Endothelial cell of umbilical vein (primary cell): ENCODE results near the gene RPS24. TPM values are rescaled to one million over a fixed set of nuclear protein-coding genes. Genes with fewer than 3 reads are reported as not detected.
"Not testable (repeated sequence)": the region's sequence is repeated elsewhere in the genome, so short reads cannot be mapped to it uniquely, and the experiment has no call there.

Experiments used
- BruUV-seq: library from RNA; stranded (reverse); fragments of 400-500 nt; replicated peaks from 2 replicates; lab custom pipeline; 2021; lab: Mats Ljungman, UMichigan
- CTCF ChIA-PET: fragments of 300-600, 350-600 bp; sonication (Branson Sonifier 250); formaldehyde crosslinking; loops from one replicate; lab custom pipeline; 2021; ENCODE audit warnings: antibody characterized with exemption, inconsistent platforms; lab: Charles Lee
- POLR2A ChIA-PET: fragments of 300-600, 350-600 bp; sonication (Branson Sonifier 250); formaldehyde crosslinking; loops from one replicate; lab custom pipeline; 2021; ENCODE audit warnings: antibody characterized with exemption, inconsistent platforms; lab: Charles Lee
- DNase-seq: peaks from one replicate; pipeline ENCODE4 v3.0.0-alpha.2; 2011; ENCODE audit warnings: low read depth, low spot score
- FAIRE-seq: peaks from 2 replicates; lab custom pipeline; 2011; peaks lifted over from hg19 to GRCh38; lab: Jason Lieb, UNC
- H2AFZ ChIP-seq: 2 replicates; pipeline ENCODE4 v1.6.0; 2012; ENCODE audit warnings: low read depth, low read length, control low read depth, inconsistent platforms
- H3K27ac ChIP-seq: 2 replicates; pipeline ENCODE4 v1.5.1; 2011; ENCODE audit warnings: low read depth, mild to moderate bottlenecking, control low read depth, low read length, moderate library complexity; ENCODE audit not compliant: insufficient read depth
- H3K27me3 ChIP-seq, 2 experiments: 2 replicates each; pipeline versions ENCODE4 v1.6.0 to v1.6.1; 2011; ENCODE audit warnings: low read length in 2 of 2, mixed read lengths in 1 of 2; ENCODE audit not compliant: control insufficient read depth in 2 of 2, insufficient read depth in 2 of 2
- H3K36me3 ChIP-seq, 2 experiments: 2 replicates in 1 of 2; 3 replicates in 1 of 2; pipeline ENCODE4 v1.5.1; 2011; ENCODE audit warnings: low read length in 2 of 2, mild to moderate bottlenecking in 1 of 2, moderate library complexity in 1 of 2; ENCODE audit not compliant: control insufficient read depth in 2 of 2, insufficient read depth in 2 of 2; ENCODE audit errors: extremely low read depth in 1 of 2
- H3K4me1 ChIP-seq: 3 replicates; pipeline ENCODE4 v1.5.1; 2011; ENCODE audit warnings: mild to moderate bottlenecking, low read length; ENCODE audit not compliant: control insufficient read depth, insufficient read depth; ENCODE audit errors: extremely low read depth
- H3K4me2 ChIP-seq: 2 replicates; pipeline ENCODE4 v1.6.1; 2011; ENCODE audit warnings: low read length, control low read depth, mixed read lengths; ENCODE audit not compliant: insufficient read depth
- H3K4me3 ChIP-seq, 3 experiments: fragments of 200-600 bp in 1 of 3; sonication (generic), shearing (Covaris generic) in 1 of 3; replicated peaks in 1 of 3; 2 replicates each; pipeline ENCODE4 v1.5.1; 2011 to 2016; ENCODE audit warnings: control low read depth in 3 of 3, low read length in 3 of 3, mild to moderate bottlenecking in 2 of 3, inconsistent platforms in 1 of 3, low read depth in 1 of 3, moderate library complexity in 1 of 3; ENCODE audit not compliant: insufficient read depth in 1 of 3
- H3K79me2 ChIP-seq: 2 replicates; pipeline ENCODE4 v1.6.0; 2012; ENCODE audit warnings: low read length, inconsistent platforms; ENCODE audit not compliant: control insufficient read depth, insufficient read depth
- H3K9ac ChIP-seq: replicated peaks from 2 replicates; pipeline ENCODE3; 2011; ENCODE audit warnings: low read length, control low read depth; ENCODE audit not compliant: insufficient read depth; ENCODE audit errors: extremely low read depth
- H3K9me1 ChIP-seq: replicated peaks from 3 replicates; pipeline ENCODE4 v1.6.0; 2011; ENCODE audit warnings: mild to moderate bottlenecking, low read length; ENCODE audit not compliant: control insufficient read depth, insufficient read depth; ENCODE audit errors: extremely low read depth
- H3K9me3 ChIP-seq: replicated peaks from 2 replicates; pipeline ENCODE4 v1.5.1; 2012; ENCODE audit warnings: low read length, inconsistent platforms; ENCODE audit not compliant: control insufficient read depth, insufficient read depth
- H4K20me1 ChIP-seq: replicated peaks from 2 replicates; pipeline ENCODE3; 2011; ENCODE audit warnings: mild to moderate bottlenecking, low read length; ENCODE audit not compliant: control insufficient read depth, insufficient read depth; ENCODE audit errors: extremely low read depth
- FOS ChIP-seq: IDR thresholded peaks from 2 replicates; pipeline ENCODE4 v1.6.1; 2011; ENCODE audit warnings: mild to moderate bottlenecking, low read length, moderate library complexity, borderline replicate concordance; ENCODE audit not compliant: insufficient read depth
- GATA2 ChIP-seq: IDR thresholded peaks from 2 replicates; pipeline ENCODE4 v1.7.0; 2011; ENCODE audit warnings: low read depth, mild to moderate bottlenecking, moderate library complexity, mixed read lengths, low read length; ENCODE audit not compliant: insufficient read length, insufficient read depth
- JUN ChIP-seq: IDR thresholded peaks from 2 replicates; pipeline ENCODE4 v1.6.1; 2011; ENCODE audit warnings: borderline replicate concordance, low read depth; ENCODE audit not compliant: insufficient read length, insufficient read depth
- MYC ChIP-seq: IDR thresholded peaks from one replicate; pipeline ENCODE4 v1.6.1; 2011; ENCODE audit warnings: mild to moderate bottlenecking, low read depth, low read length
- POLR2AphosphoS5 ChIP-seq: IDR thresholded peaks from 2 replicates; pipeline ENCODE4 v1.6.1; 2012; ENCODE audit warnings: low read depth, mild to moderate bottlenecking, control low read depth, low read length, moderate library complexity; ENCODE audit not compliant: insufficient read depth
- dilution Hi-C: fragments of 300-500 bp; cut with MboI; formaldehyde crosslinking; loops from one replicate; pipeline ENCODE4 v1.15.0; 2019; ENCODE audit warnings: low sequenced_read_pairs; ENCODE audit not compliant: extremely low pct_ligation_motif_present
- intact Hi-C: fragments of 100-400 bp; cut with micrococcal nuclease; formaldehyde crosslinking; loops from one replicate; pipeline ENCODE4 v1.10.0; 2022
- polyA plus RNA-seq, 4 experiments: library from polyadenylated mRNA; depleted of rRNA in 3 of 4; stranded (reverse) in 3 of 4; unstranded in 1 of 4; fragments of >200 nt; gene quantifications; 2 replicates each; pipeline versions ENCODE4 v1.2.1 to v1.2.3, GENCODE V29; 2011 to 2012; ENCODE audit warnings: missing spikeins in 1 of 4
- total RNA-seq: library from RNA; stranded (reverse); gene quantifications from 2 replicates; pipeline ENCODE4 v1.2.3, GENCODE V29; 2021
- TF ChIP-seq, protein P1 (sequence below), 2 donors: IDR thresholded peaks; 1 replicate in 1 of 2; 2 replicates in 1 of 2; pipeline ENCODE4 v1.5.1; 2011; ENCODE audit warnings: low read length in 2 of 2, mild to moderate bottlenecking in 2 of 2, moderate library complexity in 2 of 2, control low read depth in 1 of 2, inconsistent platforms in 1 of 2, low read depth in 1 of 2; ENCODE audit not compliant: insufficient read depth in 1 of 2; ENCODE audit errors: extremely low read depth in 1 of 2

RPS24 gene
- total and polyA plus RNA-seq, 2 donors (not counting 3 experiments of a cell fraction or from before 2014, with no cell fraction given) = 1,446 to 2,326 TPM

DNA sequence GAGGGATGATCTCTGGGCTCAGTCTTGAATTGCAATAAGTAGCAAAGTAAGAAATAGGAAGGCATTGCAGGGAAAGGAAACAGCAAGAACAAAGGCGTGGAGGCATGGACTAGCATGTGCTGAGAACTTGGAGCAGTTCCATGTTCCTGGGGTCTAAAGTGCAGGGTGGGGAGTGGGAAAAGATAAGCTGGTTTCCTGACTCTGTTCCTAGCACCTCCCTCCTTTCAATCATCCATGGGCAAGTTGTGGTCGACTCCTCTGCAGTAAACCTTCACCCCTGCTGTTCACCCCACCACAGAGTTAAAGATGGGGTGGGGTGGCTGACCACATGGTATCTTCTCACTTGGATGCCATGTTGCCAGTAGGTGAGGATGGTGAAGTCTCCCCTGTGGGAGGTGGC lies 29.6 kb downstream of the RPS24 start:
- ChIA-PET POLR2A (interaction anchor here (0.6 kb wide), 1 partner anchor 27 kb away, joined by 3 read pairs; no protein-coding TSS in a partner anchor), CTCF (no interaction called here)
- Histone ChIP-seq H3K9me3 (no peaks in the 10 kb centered on the region), H3K36me3 (no peaks in the 10 kb centered on the region), H3K27ac (no peak overlapping the region), H3K4me2 (no peak overlapping the region), H4K20me1 (no peaks in the 10 kb centered on the region), H3K4me3 (no peak overlapping the region), H3K79me2 (no peaks in the 10 kb centered on the region), H3K4me1 (no peaks in the 10 kb centered on the region), H2AFZ (no peak overlapping the region), H3K9ac (no peak overlapping the region), H3K9me1 (no peaks in the 10 kb centered on the region), H3K27me3 (no peaks in the 10 kb centered on the region)
- FAIRE-seq = no peak
- dilution Hi-C loops = no loop called here
- no peak for TF ChIP-seq JUN
- TF ChIP-seq FOS = no peak
- no peak for TF ChIP-seq GATA2
- TF ChIP-seq, protein P1, sequence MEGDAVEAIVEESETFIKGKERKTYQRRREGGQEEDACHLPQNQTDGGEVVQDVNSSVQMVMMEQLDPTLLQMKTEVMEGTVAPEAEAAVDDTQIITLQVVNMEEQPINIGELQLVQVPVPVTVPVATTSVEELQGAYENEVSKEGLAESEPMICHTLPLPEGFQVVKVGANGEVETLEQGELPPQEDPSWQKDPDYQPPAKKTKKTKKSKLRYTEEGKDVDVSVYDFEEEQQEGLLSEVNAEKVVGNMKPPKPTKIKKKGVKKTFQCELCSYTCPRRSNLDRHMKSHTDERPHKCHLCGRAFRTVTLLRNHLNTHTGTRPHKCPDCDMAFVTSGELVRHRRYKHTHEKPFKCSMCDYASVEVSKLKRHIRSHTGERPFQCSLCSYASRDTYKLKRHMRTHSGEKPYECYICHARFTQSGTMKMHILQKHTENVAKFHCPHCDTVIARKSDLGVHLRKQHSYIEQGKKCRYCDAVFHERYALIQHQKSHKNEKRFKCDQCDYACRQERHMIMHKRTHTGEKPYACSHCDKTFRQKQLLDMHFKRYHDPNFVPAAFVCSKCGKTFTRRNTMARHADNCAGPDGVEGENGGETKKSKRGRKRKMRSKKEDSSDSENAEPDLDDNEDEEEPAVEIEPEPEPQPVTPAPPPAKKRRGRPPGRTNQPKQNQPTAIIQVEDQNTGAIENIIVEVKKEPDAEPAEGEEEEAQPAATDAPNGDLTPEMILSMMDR (IDR thresholded peaks at IDR 0.05; ENCODE audit: extremely low read depth in 1 of 2, insufficient read depth in 1 of 2, low read depth in 1 of 2, low read length in 2 of 2) = no peak
- no peak for TF ChIP-seq MYC
- TF ChIP-seq POLR2AphosphoS5 = no peak
- intact Hi-C loops = no loop called here
- peak; percentile 26 for DNase-seq
- no TSS peak for BruUV-seq

DNA sequence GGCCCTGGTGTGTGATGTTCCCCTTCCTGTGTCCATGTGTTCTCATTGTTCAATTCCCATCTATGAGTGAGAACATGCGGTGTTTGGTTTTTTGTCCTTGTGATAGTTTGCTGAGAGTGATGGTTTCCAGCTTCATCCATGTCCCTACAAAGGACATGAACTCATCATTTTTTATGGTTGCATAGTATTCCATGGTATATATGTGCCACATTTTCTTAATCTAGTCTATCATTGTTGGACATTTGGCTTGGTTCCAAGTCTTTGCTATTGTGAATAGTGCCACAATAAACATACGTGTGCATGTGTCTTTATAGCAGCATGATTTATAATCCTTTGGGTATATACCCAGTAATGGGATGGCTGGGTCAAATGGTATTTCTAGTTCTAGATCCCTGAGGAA lies 31.3 kb downstream of the RPS24 start:
- H3K9me3 ChIP-seq, H3K4me3 ChIP-seq, H3K9ac ChIP-seq, H3K4me2 ChIP-seq, POLR2A ChIA-PET, H3K27ac ChIP-seq, H3K27me3 ChIP-seq, H3K9me1 ChIP-seq, DNase-seq, CTCF ChIA-PET, intact Hi-C loops, FAIRE-seq, H2AFZ ChIP-seq, H4K20me1 ChIP-seq, dilution Hi-C loops, BruUV-seq, H3K79me2 ChIP-seq, H3K36me3 ChIP-seq, H3K4me1 ChIP-seq: not testable (repeated sequence)
